ENCODE measurements around the gene JTB.

Gene JTB

DNA sequence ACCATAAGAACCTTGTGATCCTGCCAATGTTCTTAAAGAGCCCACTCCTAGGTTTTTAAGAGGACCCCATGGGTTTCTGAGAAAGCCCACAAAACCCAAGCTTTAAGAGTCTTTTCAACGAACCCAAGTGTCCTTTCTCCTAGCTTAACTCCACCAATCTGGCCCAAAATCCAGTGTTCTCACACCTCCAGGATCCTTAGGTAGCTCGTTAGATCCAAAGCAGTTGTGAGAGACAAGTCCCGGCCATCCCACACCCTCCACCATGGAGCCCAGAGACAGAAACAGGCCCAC is 32.7 kb downstream of the JTB start:
- TF ChIP-seq, protein P1, sequence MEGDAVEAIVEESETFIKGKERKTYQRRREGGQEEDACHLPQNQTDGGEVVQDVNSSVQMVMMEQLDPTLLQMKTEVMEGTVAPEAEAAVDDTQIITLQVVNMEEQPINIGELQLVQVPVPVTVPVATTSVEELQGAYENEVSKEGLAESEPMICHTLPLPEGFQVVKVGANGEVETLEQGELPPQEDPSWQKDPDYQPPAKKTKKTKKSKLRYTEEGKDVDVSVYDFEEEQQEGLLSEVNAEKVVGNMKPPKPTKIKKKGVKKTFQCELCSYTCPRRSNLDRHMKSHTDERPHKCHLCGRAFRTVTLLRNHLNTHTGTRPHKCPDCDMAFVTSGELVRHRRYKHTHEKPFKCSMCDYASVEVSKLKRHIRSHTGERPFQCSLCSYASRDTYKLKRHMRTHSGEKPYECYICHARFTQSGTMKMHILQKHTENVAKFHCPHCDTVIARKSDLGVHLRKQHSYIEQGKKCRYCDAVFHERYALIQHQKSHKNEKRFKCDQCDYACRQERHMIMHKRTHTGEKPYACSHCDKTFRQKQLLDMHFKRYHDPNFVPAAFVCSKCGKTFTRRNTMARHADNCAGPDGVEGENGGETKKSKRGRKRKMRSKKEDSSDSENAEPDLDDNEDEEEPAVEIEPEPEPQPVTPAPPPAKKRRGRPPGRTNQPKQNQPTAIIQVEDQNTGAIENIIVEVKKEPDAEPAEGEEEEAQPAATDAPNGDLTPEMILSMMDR (IDR thresholded peaks at IDR 0.05; ENCODE audit: control insufficient read depth, extremely low read depth, insufficient read depth), result no peak
- DNase-seq (ENCODE audit: low read depth), result no peak
- peak overlapping the region; percentile 80 for H3K4me3 ChIP-seq (ENCODE audit: low read depth, low read length)

DNA sequence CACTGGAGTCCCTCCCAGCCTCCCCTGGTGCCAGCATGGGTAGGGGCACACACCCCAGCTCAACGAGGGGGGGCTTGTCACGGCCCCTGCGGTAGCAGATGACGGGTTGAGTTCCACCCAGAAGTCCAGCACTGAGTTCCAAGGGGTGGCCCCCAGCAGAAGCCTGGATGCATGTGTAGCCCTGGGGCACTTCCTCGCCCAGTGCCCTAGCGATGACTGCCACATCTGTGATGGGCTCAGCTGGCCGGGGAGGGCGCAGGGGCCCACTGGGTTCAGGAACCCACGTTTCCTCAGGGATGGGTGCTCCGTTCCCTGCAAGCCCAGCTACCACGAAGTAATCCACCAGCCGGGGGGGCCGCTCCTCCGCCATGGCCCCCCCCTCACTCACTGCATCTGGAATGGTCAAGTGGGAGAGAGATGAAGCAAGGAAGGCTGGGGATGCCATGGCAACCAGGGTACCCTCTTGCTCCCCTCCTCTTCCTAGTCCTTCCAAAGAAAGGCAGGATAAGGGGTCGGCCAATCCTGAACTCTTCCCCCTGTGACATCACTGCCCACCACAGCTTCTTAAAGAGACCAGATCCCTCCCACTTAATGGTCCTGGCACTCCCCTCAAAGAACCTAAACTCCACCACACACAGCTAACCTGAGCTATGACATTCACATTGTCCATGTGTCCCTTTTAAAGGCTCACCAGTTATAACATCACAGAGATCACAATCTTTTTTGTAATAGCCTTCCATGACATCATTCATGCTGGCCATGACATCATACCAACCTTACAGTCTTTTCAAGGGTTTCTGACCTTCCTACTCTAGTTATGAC is 33.3 kb downstream of the JTB start:
- no peak for DNase-seq (ENCODE audit: low read depth)

DNA sequence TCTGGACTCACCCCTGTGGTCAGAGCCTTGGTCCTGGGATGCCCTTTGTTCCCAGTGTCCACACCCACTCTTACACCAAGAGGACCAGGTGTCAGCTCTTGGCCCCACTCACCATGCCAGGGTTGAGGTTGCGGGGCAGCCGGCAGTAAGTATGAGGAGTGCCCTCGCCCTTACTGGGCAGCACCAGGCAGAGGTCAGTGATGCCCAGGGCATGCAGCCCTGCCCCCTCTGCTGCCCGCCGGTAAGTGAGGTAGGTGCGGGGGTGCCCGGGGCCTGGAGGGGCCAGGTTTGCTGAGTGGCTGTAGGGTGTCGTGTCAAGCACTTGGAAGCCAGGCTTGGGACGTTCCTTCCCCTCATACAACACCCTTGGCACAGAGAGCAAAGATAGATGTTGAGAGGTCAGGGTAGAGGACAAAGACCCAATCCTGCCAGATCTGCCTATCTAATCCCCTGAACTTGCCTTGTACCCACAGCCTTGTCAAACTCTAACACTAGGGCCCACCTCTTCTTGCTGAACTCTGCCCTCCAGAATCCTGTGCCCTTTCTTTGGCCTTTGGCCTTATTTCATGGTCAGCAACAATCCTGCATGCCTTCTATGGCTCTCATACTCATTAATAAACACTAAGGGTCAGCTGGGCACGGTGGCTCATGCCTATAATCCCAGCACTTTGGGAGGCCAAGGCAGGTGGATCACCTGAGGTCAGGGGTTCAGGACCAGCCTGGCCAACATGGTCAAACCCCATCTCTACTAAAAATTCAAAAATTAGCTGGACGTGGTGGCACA is 34.5 kb downstream of the JTB start:
- H3K4me3 ChIP-seq (ENCODE audit: low read depth, low read length), result no peak overlapping the region
- TF ChIP-seq, protein P1 (IDR thresholded peaks at IDR 0.05; ENCODE audit: control insufficient read depth, extremely low read depth, insufficient read depth), result no peak
- DNase-seq (ENCODE audit: low read depth), result no peak

More for the DNA sequence above, 33.3 kb downstream of the JTB start:
- TF ChIP-seq, protein P1 (IDR thresholded peaks at IDR 0.05; ENCODE audit: control insufficient read depth, extremely low read depth, insufficient read depth), result no peak
- H3K4me3 ChIP-seq (ENCODE audit: low read depth, low read length), result no peak overlapping the region

DNA sequence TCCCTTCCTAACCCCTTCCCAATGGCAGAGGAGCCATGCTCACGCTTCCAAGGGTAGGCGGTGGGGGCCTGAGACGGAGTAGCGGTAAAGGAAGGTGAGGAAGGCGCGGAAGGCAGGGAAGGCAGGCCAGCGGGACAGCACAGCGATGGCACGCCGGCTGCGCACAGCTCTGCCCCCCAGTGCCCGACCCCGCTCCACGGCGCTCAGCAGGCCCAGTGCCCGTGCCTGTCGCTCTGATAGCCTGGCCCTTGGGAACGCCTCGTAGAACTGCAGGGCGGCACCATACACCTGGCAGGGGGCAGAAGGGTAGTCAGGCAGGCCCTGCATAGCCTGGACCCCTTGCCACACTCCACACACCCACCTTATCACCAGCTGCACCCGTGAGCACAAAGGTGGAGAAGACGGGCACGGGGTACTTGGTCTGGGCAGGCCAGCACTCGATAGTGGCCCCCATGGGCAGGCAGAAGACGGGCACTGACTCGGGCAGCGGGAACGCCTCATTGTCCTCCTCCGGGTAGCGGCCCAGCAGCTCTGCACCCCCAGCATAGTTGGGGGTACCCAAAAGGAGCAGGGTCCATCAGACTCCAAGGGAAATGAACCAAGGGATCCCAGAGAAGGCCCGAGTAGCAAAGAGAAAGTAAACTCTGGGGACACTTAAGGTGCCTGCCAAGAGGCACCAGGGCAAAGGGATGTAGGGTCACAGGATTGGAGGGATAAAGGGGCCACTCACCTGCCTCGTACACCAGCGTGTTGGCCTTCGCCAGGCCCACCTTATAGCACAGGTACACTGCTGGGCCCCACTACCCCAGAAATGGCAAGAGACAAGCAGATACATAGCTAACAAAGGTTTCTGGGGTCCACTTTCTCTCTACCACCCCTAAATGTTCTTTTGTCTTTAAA is 35.4 kb downstream of the JTB start:
- TF ChIP-seq, protein P1 (IDR thresholded peaks at IDR 0.05; ENCODE audit: control insufficient read depth, extremely low read depth, insufficient read depth), result no peak
- no peak for DNase-seq (ENCODE audit: low read depth)

DNA sequence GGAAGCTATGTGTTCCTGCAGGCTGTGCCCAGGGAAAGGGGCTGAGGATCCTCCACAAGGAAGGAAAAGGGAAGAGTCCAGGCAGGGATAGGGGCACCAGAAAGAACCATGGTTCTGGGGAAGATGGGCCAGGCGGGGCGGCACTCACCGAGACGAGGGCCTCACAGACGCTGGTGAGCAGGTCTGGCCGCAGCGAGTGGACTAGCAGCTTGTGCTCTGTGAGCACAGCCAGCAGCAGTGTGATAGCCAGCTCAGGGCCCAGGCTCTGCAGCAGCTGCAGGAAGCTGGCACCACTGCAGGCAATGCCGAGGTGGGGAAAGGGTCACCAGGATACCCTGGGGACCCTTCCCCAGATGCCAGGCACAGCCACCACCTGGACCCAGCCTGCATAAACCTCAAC is 36.7 kb downstream of the JTB start:
- H3K4me3 ChIP-seq (ENCODE audit: low read depth, low read length), result no peak overlapping the region
- TF ChIP-seq, protein P1 (IDR thresholded peaks at IDR 0.05; ENCODE audit: control insufficient read depth, extremely low read depth, insufficient read depth), result no peak
- DNase-seq (ENCODE audit: low read depth), result no peak

More for the DNA sequence above, 35.4 kb downstream of the JTB start:
- H3K4me3 ChIP-seq (ENCODE audit: low read depth, low read length), result no peak overlapping the region

DNA sequence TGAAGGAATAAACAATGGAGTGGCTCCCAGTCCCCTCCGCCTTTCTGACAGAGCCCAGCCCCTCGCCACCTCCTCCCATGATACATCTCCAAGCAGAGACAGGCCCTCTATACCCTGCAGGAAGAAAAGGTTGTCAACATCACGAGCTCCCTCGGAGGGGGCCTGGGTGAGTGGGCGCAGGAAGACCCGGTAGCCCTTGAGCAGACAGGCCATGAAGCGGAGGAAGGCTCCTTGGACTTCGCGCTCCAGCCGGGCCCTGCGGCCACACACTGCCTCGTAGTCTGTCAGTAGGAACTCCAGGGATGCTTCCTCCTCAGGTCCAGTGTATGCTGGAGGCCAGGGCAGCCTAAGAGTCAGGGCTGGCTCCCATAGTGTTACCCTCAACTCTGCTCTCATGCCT is 38.0 kb downstream of the JTB start:
- no peak for DNase-seq (ENCODE audit: low read depth)
- TF ChIP-seq, protein P1 (IDR thresholded peaks at IDR 0.05; ENCODE audit: control insufficient read depth, extremely low read depth, insufficient read depth), result no peak
- no peak overlapping the region for H3K4me3 ChIP-seq (ENCODE audit: low read depth, low read length)
